H1 (cell line): ENCODE data around the gene HCAR1. TPM values are rescaled to one million over a fixed set of nuclear protein-coding genes. Genes with fewer than 3 reads are reported as not detected.
"Not testable (repeated sequence)": the region's sequence is repeated elsewhere in the genome, so short reads cannot be mapped to it uniquely, and the experiment has no call there.

ENCODE experiments used
- CTCF ChIA-PET: fragments of 300-600 bp; sonication (Branson Sonifier 250); formaldehyde crosslinking; loops from one replicate; lab custom pipeline; 2021; ENCODE audit not compliant: partially characterized antibody; lab: Charles Lee
- POLR2A ChIA-PET: fragments of 300-600 bp; sonication (Branson Sonifier 250); formaldehyde crosslinking; loops from one replicate; lab custom pipeline; 2021; ENCODE audit warnings: inconsistent platforms; ENCODE audit not compliant: partially characterized antibody; lab: Charles Lee
- DNase-seq, 2 experiments: peaks; one replicate each; pipeline versions ENCODE4 v3.0.0 to v3.0.0-alpha.2; 2010 to 2022; ENCODE audit warnings: low spot score in 2 of 2, low read depth in 1 of 2, mixed read lengths in 1 of 2
- FAIRE-seq: peaks from 2 replicates; lab custom pipeline; 2011; peaks lifted over from hg19 to GRCh38; lab: Jason Lieb, UNC
- H2AFZ ChIP-seq: 2 replicates; pipeline ENCODE4 v1.8.1; 2012; ENCODE audit warnings: low read length, inconsistent platforms
- H2AK5ac ChIP-seq: 2 replicates; pipeline ENCODE4 v1.6.1; 2013; ENCODE audit warnings: low read depth, low read length
- H2BK120ac ChIP-seq: replicated peaks from 2 replicates; pipeline ENCODE3; 2013; ENCODE audit warnings: low read depth, low read length, inconsistent platforms
- H2BK12ac ChIP-seq: 2 replicates; pipeline ENCODE4 v1.6.1; 2013; ENCODE audit warnings: low read depth, low read length
- H2BK15ac ChIP-seq: 2 replicates; pipeline ENCODE4 v1.6.1; 2013; ENCODE audit warnings: low read length
- H2BK20ac ChIP-seq: 2 replicates; pipeline ENCODE4 v1.6.1; 2013; ENCODE audit warnings: low read length
- H2BK5ac ChIP-seq: 2 replicates; pipeline ENCODE4 v1.6.1; 2013; ENCODE audit warnings: low read depth, low read length
- H3K14ac ChIP-seq: 2 replicates; pipeline ENCODE4 v1.6.1; 2013; ENCODE audit warnings: inconsistent platforms; ENCODE audit not compliant: insufficient read length
- H3K18ac ChIP-seq: 2 replicates; pipeline ENCODE4 v1.6.1; 2013; ENCODE audit warnings: low read length; ENCODE audit errors: extremely low read depth
- H3K23ac ChIP-seq: 2 replicates; pipeline ENCODE4 v1.6.1; 2013; ENCODE audit warnings: inconsistent platforms; ENCODE audit not compliant: insufficient read length
- H3K23me2 ChIP-seq: 2 replicates; pipeline ENCODE4 v1.6.1; 2013; ENCODE audit warnings: low read depth, low read length
- H3K27ac ChIP-seq: 2 replicates; pipeline ENCODE4 v1.6.1; 2011; ENCODE audit warnings: low read depth, low read length, inconsistent platforms
- H3K27me3 ChIP-seq, 4 experiments: replicated peaks in 1 of 4; 1 replicate in 1 of 4; 2 replicates in 3 of 4; pipeline versions ENCODE4 v1.6.1 to v1.8.1; 2011 to 2013; ENCODE audit warnings: low read length in 3 of 4, mild to moderate bottlenecking in 3 of 4, inconsistent platforms in 2 of 4, mixed read lengths in 2 of 4, moderate library complexity in 1 of 4; ENCODE audit not compliant: control insufficient read depth in 3 of 4, insufficient read depth in 3 of 4; ENCODE audit errors: extremely low read depth in 1 of 4
- H3K36me3 ChIP-seq, 4 experiments: 2 replicates each; pipeline versions ENCODE4 v1.6.1 to v1.8.1; 2011 to 2013; ENCODE audit warnings: mild to moderate bottlenecking in 4 of 4, low read length in 3 of 4, moderate library complexity in 2 of 4, control low read depth in 1 of 4, inconsistent platforms in 1 of 4; ENCODE audit not compliant: insufficient read depth in 4 of 4, control insufficient read depth in 2 of 4
- H3K4ac ChIP-seq: replicated peaks from 2 replicates; pipeline ENCODE3; 2013; ENCODE audit warnings: low read length, low read depth, mixed read lengths, inconsistent platforms; ENCODE audit not compliant: insufficient read length
- H3K4me1 ChIP-seq, 4 experiments: replicated peaks in 1 of 4; 1 replicate in 1 of 4; 2 replicates in 3 of 4; pipeline versions ENCODE4 v1.6.1 to v1.8.1; 2011 to 2013; ENCODE audit warnings: low read length in 3 of 4, inconsistent platforms in 2 of 4, mixed read lengths in 1 of 4; ENCODE audit not compliant: insufficient read depth in 4 of 4, control insufficient read depth in 3 of 4
- H3K4me2 ChIP-seq, 2 experiments: 2 replicates each; pipeline versions ENCODE4 v1.6.1 to v1.8.1; 2011 to 2013; ENCODE audit warnings: low read depth in 2 of 2, low read length in 2 of 2, control low read depth in 1 of 2, inconsistent platforms in 1 of 2, mild to moderate bottlenecking in 1 of 2; ENCODE audit not compliant: insufficient read depth in 1 of 2
- H3K4me3 ChIP-seq, 4 experiments: fragments of 200-600, 300-600 bp in 1 of 4; sonication (generic), shearing (Covaris generic), sonication (Bioruptor Twin) in 1 of 4; 2 replicates each; pipeline versions ENCODE4 v1.5.1 to v1.8.1; 2011 to 2016; ENCODE audit warnings: low read length in 4 of 4, low read depth in 3 of 4, control low read depth in 2 of 4, inconsistent platforms in 2 of 4, mild to moderate bottlenecking in 2 of 4, mixed read lengths in 1 of 4, moderate library complexity in 1 of 4; ENCODE audit not compliant: insufficient read depth in 2 of 4; ENCODE audit errors: extremely low read depth in 1 of 4
- H3K56ac ChIP-seq: replicated peaks from 2 replicates; pipeline ENCODE3; 2013; ENCODE audit warnings: low read depth, mild to moderate bottlenecking, mixed read lengths, low read length, inconsistent platforms; ENCODE audit not compliant: insufficient read length
- H3K79me1 ChIP-seq: 2 replicates; pipeline ENCODE4 v1.6.1; 2013; ENCODE audit warnings: low read depth, low read length, control low read depth
- H3K79me2 ChIP-seq, 2 experiments: 2 replicates each; pipeline versions ENCODE4 v1.6.1 to v1.8.1; 2012 to 2013; ENCODE audit warnings: low read length in 2 of 2, mild to moderate bottlenecking in 2 of 2, inconsistent platforms in 1 of 2; ENCODE audit not compliant: insufficient read depth in 2 of 2, control insufficient read depth in 1 of 2
- H3K9ac ChIP-seq, 4 experiments: replicated peaks in 1 of 4; 1 replicate in 1 of 4; 2 replicates in 3 of 4; pipeline versions ENCODE4 v1.6.1 to v1.8.1; 2011 to 2013; ENCODE audit warnings: low read depth in 3 of 4, low read length in 3 of 4, control low read depth in 2 of 4, mild to moderate bottlenecking in 2 of 4, moderate library complexity in 2 of 4, inconsistent platforms in 1 of 4; ENCODE audit errors: extremely low read depth in 1 of 4
- H3K9me3 ChIP-seq, 2 experiments: 2 replicates each; pipeline versions ENCODE4 v1.6.1 to v1.8.1; 2012 to 2013; ENCODE audit warnings: mild to moderate bottlenecking in 2 of 2, moderate library complexity in 2 of 2, control low read depth in 1 of 2, inconsistent platforms in 1 of 2, low read depth in 1 of 2, low read length in 1 of 2, mixed read lengths in 1 of 2; ENCODE audit not compliant: insufficient read depth in 2 of 2
- H4K20me1 ChIP-seq, 2 experiments: replicated peaks in 1 of 2; 2 replicates each; pipeline versions ENCODE3 to v1.8.1; 2011 to 2013; ENCODE audit warnings: inconsistent platforms in 2 of 2, low read length in 2 of 2, mild to moderate bottlenecking in 1 of 2; ENCODE audit not compliant: insufficient read depth in 2 of 2, control insufficient read depth in 1 of 2
- H4K5ac ChIP-seq: 2 replicates; pipeline ENCODE4 v1.6.1; 2013; ENCODE audit warnings: low read length, low read depth, mixed read lengths, inconsistent platforms; ENCODE audit not compliant: insufficient read length
- H4K8ac ChIP-seq: 2 replicates; pipeline ENCODE4 v1.8.0; 2013; ENCODE audit warnings: mild to moderate bottlenecking, moderate library complexity, low read length, inconsistent platforms; ENCODE audit not compliant: insufficient read depth; ENCODE audit errors: extremely low read depth
- H4K91ac ChIP-seq: replicated peaks from 2 replicates; pipeline ENCODE3; 2013; ENCODE audit warnings: low read length, mixed read lengths, inconsistent platforms; ENCODE audit not compliant: insufficient read length
- WGBS, 2 experiments: shearing (Covaris generic) in 1 of 2; methylation state at CpG; one replicate each; pipeline versions ENCODE4 v1.1.6 to v1.1.7; 2013 to 2015; ENCODE audit warnings: low lambda C conversion rate in 2 of 2, mixed read lengths in 2 of 2, inconsistent platforms in 1 of 2, low coverage in 1 of 2, missing lambda C conversion rate in 1 of 2; ENCODE audit not compliant: insufficient replicate concordance in 2 of 2, insufficient coverage in 1 of 2, insufficient read length in 1 of 2; ENCODE audit errors: extremely low coverage in 1 of 2, missing lambda C conversion rate in 1 of 2; 5-methylcytosine and 5-hydroxymethylcytosine counted together
- polyA plus RNA-seq, 7 experiments: library from polyadenylated mRNA; depleted of rRNA in 3 of 7; stranded (reverse) in 5 of 7; unstranded in 2 of 7; fragments of >200 nt in 5 of 7; fragments of 200-250 nt in 2 of 7; gene quantifications; 1 replicate in 5 of 7; 2 replicates in 1 of 7; 4 replicates in 1 of 7; pipeline versions ENCODE4 v1.2.1 to v1.2.3, GENCODE V29; 2011 to 2013; ENCODE audit warnings: missing spikeins in 2 of 7, mixed read lengths in 2 of 7
- small RNA-seq: library from polyadenylated mRNA; stranded (forward); fragments of <200 nt; extraction: miRNeasy Mini kit (QIAGEN cat#:217004); gene quantifications from one replicate; pipeline ENCODE3, GENCODE V24; 2013; ENCODE audit not compliant: insufficient read depth
- total RNA-seq: library from RNA; stranded (reverse); fragmentation: NEBNext Ultra II Directional; extraction: Animal tissue kit (Norgen Biotek cat#: 25700); gene quantifications from 2 replicates; pipeline ENCODE4 v1.2.1, GENCODE V29; 2021

Gene HCAR1
- total and polyA plus RNA-seq, 2 of the 8 experiments (the other 6 are each of a cell fraction or from before 2014, with no cell fraction given): 0.02 TPM; not detected in 1

- not testable (repeated sequence) for H3K9ac ChIP-seq, H3K79me1 ChIP-seq, H4K5ac ChIP-seq, H2BK15ac ChIP-seq, H3K23me2 ChIP-seq, FAIRE-seq, H3K79me2 ChIP-seq, H3K56ac ChIP-seq, H2BK12ac ChIP-seq, H3K27me3 ChIP-seq, H3K18ac ChIP-seq, H3K27ac ChIP-seq, H3K4ac ChIP-seq, H3K23ac ChIP-seq, H4K8ac ChIP-seq, H2BK120ac ChIP-seq, H3K4me3 ChIP-seq, H3K36me3 ChIP-seq, H4K91ac ChIP-seq, H2BK20ac ChIP-seq, H4K20me1 ChIP-seq, DNase-seq, H2BK5ac ChIP-seq, H3K4me2 ChIP-seq, H2AK5ac ChIP-seq, H3K4me1 ChIP-seq, H3K14ac ChIP-seq, H3K9me3 ChIP-seq, H2AFZ ChIP-seq
- POLR2A ChIA-PET: interaction anchor here (0.8 kb wide), 1 partner anchor 48 kb away, joined by 3 read pairs; no protein-coding TSS in a partner anchor
- CTCF ChIA-PET: interaction anchor here (0.7 to 1.3 kb wide), 2 partner anchors 17 to 39 kb away, joined by 3 to 4 read pairs; no protein-coding TSS in a partner anchor
- 97% methylated on average over 15 of the region's 32 CpGs; no CpG with 5 or more reads in 1 of the 2 experiments for WGBS, 2 experiments
Observed at GRCh38 chr12:122676781-122677180, 53.9 kb downstream of the HCAR1 start.

Small RNA genes within 50 kb of the gene (small RNA-seq; reads per million reads assigned to genes)
- gene AC026333.2 (not detected), gene RF00019 (not detected)

Other genes with a start within 250 kb of the HCAR1 start
- gene ZCCHC8, start 229.9 kb downstream of the HCAR1 start, total RNA-seq: 27.4 and 28.9 TPM in 2 replicates
- 12.1 and 13.8 TPM in 2 replicates for gene ZCCHC8, start 229.9 kb downstream of the HCAR1 start, polyA plus RNA-seq (2011; rRNA removed)
- gene RSRC2, start 203.9 kb downstream of the HCAR1 start, total RNA-seq: 71.4 and 72.8 TPM in 2 replicates
- gene RSRC2, start 203.9 kb downstream of the HCAR1 start, polyA plus RNA-seq (2011; rRNA removed): 8.6 and 15.9 TPM in 2 replicates
- 66.6 and 80.2 TPM in 2 replicates for gene KNTC1, start 203.6 kb downstream of the HCAR1 start, total RNA-seq
- 36.3 and 52.7 TPM in 2 replicates for gene KNTC1, start 203.6 kb downstream of the HCAR1 start, polyA plus RNA-seq (2011; rRNA removed)
- not detected in 2 replicates for gene HCAR2, start 27.5 kb downstream of the HCAR1 start, total RNA-seq
- not detected in 2 replicates for gene HCAR2, start 27.5 kb downstream of the HCAR1 start, polyA plus RNA-seq (2011; rRNA removed)
- gene HCAR3, start 14.0 kb downstream of the HCAR1 start, total RNA-seq: not detected in 2 replicates
- not detected in 2 replicates for gene HCAR3, start 14.0 kb downstream of the HCAR1 start, polyA plus RNA-seq (2011; rRNA removed)
- 78.1 and 84.0 TPM in 2 replicates for gene DENR, start 22.0 kb upstream of the HCAR1 start, total RNA-seq
- 26.9 and 29.5 TPM in 2 replicates for gene DENR, start 22.0 kb upstream of the HCAR1 start, polyA plus RNA-seq (2011; rRNA removed)
- 0.21 and 0.41 TPM in 2 replicates for gene CCDC62, start 43.7 kb upstream of the HCAR1 start, total RNA-seq
- 0.05 TPM in 2 replicates for gene CCDC62, start 43.7 kb upstream of the HCAR1 start, polyA plus RNA-seq (2011; rRNA removed)
- 14.5 and 14.7 TPM in 2 replicates for gene HIP1R, start 104.6 kb upstream of the HCAR1 start, total RNA-seq
- gene HIP1R, start 104.6 kb upstream of the HCAR1 start, polyA plus RNA-seq (2011; rRNA removed): 11.2 and 16.1 TPM in 2 replicates
- 11.9 and 13.1 TPM in 2 replicates for gene VPS37B, start 165.3 kb upstream of the HCAR1 start, total RNA-seq
- 15.7 and 17.2 TPM in 2 replicates for gene VPS37B, start 165.3 kb upstream of the HCAR1 start, polyA plus RNA-seq (2011; rRNA removed)
- 6.3 and 8.0 TPM in 2 replicates for gene ABCB9, start 235.6 kb upstream of the HCAR1 start, total RNA-seq
- gene ABCB9, start 235.6 kb upstream of the HCAR1 start, polyA plus RNA-seq (2011; rRNA removed): 3.8 and 5.0 TPM in 2 replicates
- gene OGFOD2, start 244.4 kb upstream of the HCAR1 start, total RNA-seq: 17.3 and 17.4 TPM in 2 replicates
- gene OGFOD2, start 244.4 kb upstream of the HCAR1 start, polyA plus RNA-seq (2011; rRNA removed): 20.3 and 35.6 TPM in 2 replicates
- gene ARL6IP4, start 249.8 kb upstream of the HCAR1 start, total RNA-seq: 109 and 115 TPM in 2 replicates
- 76.4 and 97.6 TPM in 2 replicates for gene ARL6IP4, start 249.8 kb upstream of the HCAR1 start, polyA plus RNA-seq (2011; rRNA removed)